Stimulated activated CD4-positive, alpha-beta T cell treated with anti-CD3 and anti-CD28 coated beads, TNF-alpha, amount 100 ng/mL, for 24 hours (primary cell): ENCODE data around the gene RALBP1.

ENCODE experiments used
- DNase-seq, 3 experiments: peaks; one replicate each; pipeline ENCODE4 v3.0.0-alpha.2; 2020; ENCODE audit warnings: low read depth in 3 of 3

The RALBP1 gene

GRCh38 chr18:9547782-9548181 lies 72.5 kb downstream of the RALBP1 start:
- DNase-seq, result no peak

- DNase-seq, result no peak
Measured at GRCh38 chr18:9549405-9549804, 74.1 kb downstream of the RALBP1 start.

- no peak for DNase-seq
Measured at GRCh38 chr18:9550429-9550828, 75.1 kb downstream of the RALBP1 start.

GRCh38 chr18:9552191-9552590 lies 76.9 kb downstream of the RALBP1 start:
- no peak for DNase-seq

- DNase-seq, result no peak
Measured at GRCh38 chr18:9552616-9553015, 77.3 kb downstream of the RALBP1 start.

- no peak for DNase-seq
Measured at GRCh38 chr18:9557250-9557943, 82.1 kb downstream of the RALBP1 start.

- DNase-seq, result no peak
Measured at GRCh38 chr18:9558387-9559064, 83.2 kb downstream of the RALBP1 start.

GRCh38 chr18:9559253-9559652 lies 83.9 kb downstream of the RALBP1 start:
- no peak for DNase-seq

- DNase-seq, result no peak
Measured at GRCh38 chr18:9561759-9562158, 86.4 kb downstream of the RALBP1 start.

- no peak for DNase-seq
Measured at GRCh38 chr18:9562584-9562983, 87.3 kb downstream of the RALBP1 start.

- DNase-seq, result no peak
Measured at GRCh38 chr18:9563331-9563730, 88.0 kb downstream of the RALBP1 start.

- DNase-seq, result no peak
Measured at GRCh38 chr18:9565407-9565806, 90.1 kb downstream of the RALBP1 start.

- no peak for DNase-seq
Measured at GRCh38 chr18:9568186-9568585, 92.9 kb downstream of the RALBP1 start.

- DNase-seq, result no peak
Measured at GRCh38 chr18:9569178-9569577, 93.9 kb downstream of the RALBP1 start.

GRCh38 chr18:9570255-9570654 lies 94.9 kb downstream of the RALBP1 start:
- no peak for DNase-seq

- DNase-seq, result no peak
Measured at GRCh38 chr18:9571546-9571945, 96.2 kb downstream of the RALBP1 start.

- DNase-seq, result no peak
Measured at GRCh38 chr18:9574473-9575115, 99.3 kb downstream of the RALBP1 start.

- DNase-seq, result peak in 1 of 3 experiments; percentile 3
Measured at GRCh38 chr18:9575558-9575957, 100.2 kb downstream of the RALBP1 start.

GRCh38 chr18:9577361-9577760 lies 102.0 kb downstream of the RALBP1 start:
- no peak for DNase-seq

- no peak for DNase-seq
Measured at GRCh38 chr18:9578306-9578705, 103.0 kb downstream of the RALBP1 start.

- DNase-seq, result no peak
Measured at GRCh38 chr18:9581667-9582066, 106.4 kb downstream of the RALBP1 start.

GRCh38 chr18:9586814-9587213 lies 111.5 kb downstream of the RALBP1 start:
- no peak for DNase-seq
